ENCODE measurements around the gene IMMP1L. TPM values are rescaled to one million over a fixed set of nuclear protein-coding genes. Genes with fewer than 3 reads are reported as not detected.

Gene IMMP1L
- total and polyA plus RNA-seq, 11 donors: 6.9 to 69.0 (median 25.3) TPM

- no peak overlapping the region for H3K27ac ChIP-seq
- H3K4me3 ChIP-seq: no peak overlapping the region
- DNase-seq (no peak), ATAC-seq (no peak)
- H3K9me3 ChIP-seq: peaks cover 0 to 8% (median 0%) of the 10 kb centered on the region in 12 donors
- H3K27me3 ChIP-seq: no peaks in the 10 kb centered on the region
- H3K36me3 ChIP-seq: peaks cover 0 to 14% (median 0%) of the 10 kb centered on the region in 9 donors
- intact Hi-C loops (cut with DNase I): no loop called here
- TF ChIP-seq, protein P1, sequence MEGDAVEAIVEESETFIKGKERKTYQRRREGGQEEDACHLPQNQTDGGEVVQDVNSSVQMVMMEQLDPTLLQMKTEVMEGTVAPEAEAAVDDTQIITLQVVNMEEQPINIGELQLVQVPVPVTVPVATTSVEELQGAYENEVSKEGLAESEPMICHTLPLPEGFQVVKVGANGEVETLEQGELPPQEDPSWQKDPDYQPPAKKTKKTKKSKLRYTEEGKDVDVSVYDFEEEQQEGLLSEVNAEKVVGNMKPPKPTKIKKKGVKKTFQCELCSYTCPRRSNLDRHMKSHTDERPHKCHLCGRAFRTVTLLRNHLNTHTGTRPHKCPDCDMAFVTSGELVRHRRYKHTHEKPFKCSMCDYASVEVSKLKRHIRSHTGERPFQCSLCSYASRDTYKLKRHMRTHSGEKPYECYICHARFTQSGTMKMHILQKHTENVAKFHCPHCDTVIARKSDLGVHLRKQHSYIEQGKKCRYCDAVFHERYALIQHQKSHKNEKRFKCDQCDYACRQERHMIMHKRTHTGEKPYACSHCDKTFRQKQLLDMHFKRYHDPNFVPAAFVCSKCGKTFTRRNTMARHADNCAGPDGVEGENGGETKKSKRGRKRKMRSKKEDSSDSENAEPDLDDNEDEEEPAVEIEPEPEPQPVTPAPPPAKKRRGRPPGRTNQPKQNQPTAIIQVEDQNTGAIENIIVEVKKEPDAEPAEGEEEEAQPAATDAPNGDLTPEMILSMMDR (IDR thresholded peaks at IDR 0.05): no peak
- no peak for TF ChIP-seq POLR2A (IDR thresholded peaks at IDR 0.05)
- H3K4me1 ChIP-seq: no peaks in the 10 kb centered on the region
Measured at GRCh38 chr11:31521497-31522150, 12.2 kb upstream of the IMMP1L start.

GRCh38 chr11:31512117-31512516, 2.7 kb upstream of the IMMP1L start:
- no peak for TF ChIP-seq POLR2A (IDR thresholded peaks at IDR 0.05)
- TF ChIP-seq, protein P1 (IDR thresholded peaks at IDR 0.05): no peak
- no peaks in the 10 kb centered on the region for H3K9me3 ChIP-seq
- peaks cover 0 to 27% (median 10%) of the 10 kb centered on the region in 12 donors for H3K4me1 ChIP-seq
- DNase-seq (no peak), ATAC-seq (no peak)
- intact Hi-C loops (cut with DNase I): no loop called here
- no peak overlapping the region for H3K4me3 ChIP-seq
- H3K27ac ChIP-seq: no peak overlapping the region
- 89 to 97% (median 91%) methylated on average over 6 of the region's 6 CpGs for WGBS, 4 donors
- H3K36me3 ChIP-seq: no peaks in the 10 kb centered on the region
- H3K27me3 ChIP-seq: no peaks in the 10 kb centered on the region

DNA sequence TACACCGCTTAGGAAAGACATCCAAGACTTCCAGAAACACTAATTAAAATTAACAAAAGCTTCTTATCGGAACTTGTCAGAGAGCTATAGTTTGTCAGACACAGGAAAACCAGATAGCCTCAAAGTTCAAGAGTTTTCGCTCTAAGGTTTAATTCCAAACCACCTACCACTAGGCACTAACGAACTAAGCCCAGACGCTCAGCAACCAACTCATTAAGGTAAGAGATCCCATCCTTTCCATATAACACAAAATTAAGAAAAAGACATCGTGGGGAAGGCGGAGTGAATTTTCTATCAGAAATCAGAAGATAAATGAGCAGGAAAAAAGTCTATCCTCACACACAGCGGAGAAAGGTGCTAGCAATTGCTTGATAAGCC, 382 bp downstream of the IMMP1L start:
- no peak for TF ChIP-seq POLR2A (IDR thresholded peaks at IDR 0.05)
- H3K27me3 ChIP-seq: no peaks in the 10 kb centered on the region
- H3K4me1 ChIP-seq: peaks cover 0 to 27% (median 10%) of the 10 kb centered on the region in 12 donors
- WGBS, 4 donors: 1 to 2% (median 2%) methylated on average over 8 of the region's 8 CpGs
- ATAC-seq (peak in 2 of 4 donors; percentile 7 to 9), DNase-seq (no peak)
- no peaks in the 10 kb centered on the region for H3K9me3 ChIP-seq
- intact Hi-C loops (cut with DNase I): no loop called here
- H3K36me3 ChIP-seq: peaks cover 0 to 11% (median 0%) of the 10 kb centered on the region in 9 donors
- H3K4me3 ChIP-seq: peak overlapping the region; percentile 53 to 92 (median 79)
- peak overlapping the region in 10 of 12 donors; percentile 15 to 87 (median 79) for H3K27ac ChIP-seq

GRCh38 chr11:31500560-31500959, 8.9 kb downstream of the IMMP1L start:
- intact Hi-C loops (cut with DNase I): no loop called here
- Histone ChIP-seq H3K27ac (no peak overlapping the region), H3K4me3 (no peak overlapping the region), H3K36me3 (peaks cover 0 to 19% (median 6%) of the 10 kb centered on the region in 9 donors), H3K27me3 (no peaks in the 10 kb centered on the region), H3K4me1 (peaks cover 0 to 6% (median 0%) of the 10 kb centered on the region in 12 donors), H3K9me3 (no peaks in the 10 kb centered on the region)
- no peak for TF ChIP-seq POLR2A (IDR thresholded peaks at IDR 0.05)
- TF ChIP-seq, protein P1 (IDR thresholded peaks at IDR 0.05): no peak
- DNase-seq: no peak
- WGBS, 4 donors: 71 to 81% (median 76%) methylated on average over 2 of the region's 2 CpGs
- no peak for ATAC-seq

Measured in heart left ventricle (tissue), 16 donors.